Subcutaneous adipose tissue (tissue), 4 donors: ENCODE measurements around the gene WBP2. TPM values are rescaled to one million over a fixed set of nuclear protein-coding genes. Genes with fewer than 3 reads are reported as not detected.

Experiments
- CTCF ChIP-seq: fragments of 450-650 bp; IDR thresholded peaks from one replicate; pipeline ENCODE4 v1.5.1; 2016; ENCODE audit warnings: low read depth, mild to moderate bottlenecking, control low read depth, antibody characterized with exemption, moderate library complexity
- total RNA-seq, 4 donors: library from RNA; depleted of rRNA; stranded (reverse); fragments of >200 nt; gene quantifications; one replicate each; pipeline ENCODE4 v1.1.0, GENCODE V29; 2016

WBP2 gene
- total RNA-seq, 4 donors from 2014 or later, result 55.3 to 91.7 (median 65.6) TPM

- TF ChIP-seq CTCF, result no peak
Measured at GRCh38 chr17:75827308-75828075, 27.6 kb downstream of the WBP2 start.

GRCh38 chr17:75826561-75827307, 28.4 kb downstream of the WBP2 start:
- TF ChIP-seq CTCF, result no peak

- no peak for TF ChIP-seq CTCF
Measured at GRCh38 chr17:75825748-75826370, 29.3 kb downstream of the WBP2 start.

GRCh38 chr17:75825149-75825552, 30.0 kb downstream of the WBP2 start:
- no peak for TF ChIP-seq CTCF

- no peak for TF ChIP-seq CTCF
Measured at GRCh38 chr17:75824666-75825065, 30.5 kb downstream of the WBP2 start.

GRCh38 chr17:75824050-75824552, 31.0 kb downstream of the WBP2 start:
- TF ChIP-seq CTCF, result no peak
